Natural killer cell (primary cell): ENCODE data around the gene C1QTNF7. TPM values are rescaled to one million over a fixed set of nuclear protein-coding genes. Genes with fewer than 3 reads are reported as not detected.

Experiments
- ATAC-seq, 3 donors: fragments of 150-1000 bp in 2 of 3; fragments of 200-7000 bp in 1 of 3; cut with Tn5 transposase; 1 replicate in 1 of 3; 2 replicates in 2 of 3; pipeline ENCODE4 v1.10.0; 2021; ENCODE audit warnings: mild to moderate bottlenecking in 2 of 3, moderate library complexity in 2 of 3
- DNase-seq, 2 donors: peaks; one replicate each; pipeline versions ENCODE4 v3.0.0 to v3.0.0-alpha.2; 2013 to 2021; ENCODE audit warnings: mixed read lengths in 1 of 2
- H3K27ac ChIP-seq: one replicate; pipeline ENCODE4 v1.5.1; 2013; ENCODE audit warnings: mild to moderate bottlenecking, low read length
- H3K27me3 ChIP-seq: one replicate; pipeline ENCODE4 v1.6.1; 2013; ENCODE audit warnings: low read length; ENCODE audit not compliant: control insufficient read depth, insufficient read depth
- H3K36me3 ChIP-seq: one replicate; pipeline ENCODE4 v1.6.1; 2013; ENCODE audit warnings: low read length; ENCODE audit not compliant: control insufficient read depth, insufficient read depth
- H3K4me1 ChIP-seq: one replicate; pipeline ENCODE4 v1.6.1; 2013; ENCODE audit warnings: low read length; ENCODE audit not compliant: control insufficient read depth, insufficient read depth
- H3K4me3 ChIP-seq: one replicate; pipeline ENCODE4 v1.5.1; 2013; ENCODE audit warnings: low read length
- H3K9me3 ChIP-seq: one replicate; pipeline ENCODE4 v1.6.1; 2013; ENCODE audit warnings: low read length; ENCODE audit not compliant: control insufficient read depth, insufficient read depth
- H3K27ac Mint-ChIP-seq, 2 donors: one replicate each; pipeline ENCODE4 v1.8.0; 2022; ENCODE audit warnings: mild to moderate bottlenecking in 2 of 2, mixed read lengths in 2 of 2, moderate library complexity in 1 of 2
- H3K27me3 Mint-ChIP-seq, 2 donors: one replicate each; pipeline ENCODE4 v1.8.0; 2022; ENCODE audit warnings: low read depth in 2 of 2, mixed read lengths in 2 of 2
- H3K36me3 Mint-ChIP-seq: one replicate; pipeline ENCODE4 v1.8.0; 2022; ENCODE audit warnings: mixed read lengths
- H3K4me1 Mint-ChIP-seq, 2 donors: one replicate each; pipeline ENCODE4 v1.8.0; 2022; ENCODE audit warnings: mixed read lengths in 2 of 2
- H3K4me3 Mint-ChIP-seq: one replicate; pipeline ENCODE4 v1.8.0; 2022; ENCODE audit warnings: mild to moderate bottlenecking, moderate library complexity, mixed read lengths
- H3K9me3 Mint-ChIP-seq, 2 donors: one replicate each; pipeline ENCODE4 v1.8.0; 2022; ENCODE audit warnings: mixed read lengths in 2 of 2
- WGBS: methylation state at CpG from one replicate; pipeline ENCODE4 v1.1.7; 2013; ENCODE audit warnings: missing lambda C conversion rate; ENCODE audit not compliant: insufficient coverage; 5-methylcytosine and 5-hydroxymethylcytosine counted together
- intact Hi-C: fragments of 100-400 bp; cut with micrococcal nuclease; formaldehyde crosslinking; loops from one replicate; pipeline ENCODE4 v1.14.2; 2022
- total RNA-seq, 4 donors: library from RNA; stranded (reverse); fragments of 120-200 nt in 1 of 4; gene quantifications; one replicate each; pipeline versions ENCODE4 v1.2.3 to v1.2.4, GENCODE V29; 2013 to 2022
- TF ChIP-seq, protein P1 (sequence below): fragments of 200-600 bp; IDR thresholded peaks from one replicate; pipeline ENCODE4 v1.8.0; 2022; ENCODE audit warnings: antibody characterized with exemption

C1QTNF7 gene
- total RNA-seq, 3 donors from 2014 or later (not counting 1 experiment from before 2014, with no cell fraction given), result not detected

- H3K27ac ChIP-seq, result no peak overlapping the region
- no peaks in the 10 kb centered on the region for H3K36me3 Mint-ChIP-seq
- H3K9me3 ChIP-seq, result no peaks in the 10 kb centered on the region
- H3K4me3 ChIP-seq, result no peak overlapping the region
- intact Hi-C loops, result no loop called here
- H3K4me3 Mint-ChIP-seq, result no peak overlapping the region
- TF ChIP-seq, protein P1, sequence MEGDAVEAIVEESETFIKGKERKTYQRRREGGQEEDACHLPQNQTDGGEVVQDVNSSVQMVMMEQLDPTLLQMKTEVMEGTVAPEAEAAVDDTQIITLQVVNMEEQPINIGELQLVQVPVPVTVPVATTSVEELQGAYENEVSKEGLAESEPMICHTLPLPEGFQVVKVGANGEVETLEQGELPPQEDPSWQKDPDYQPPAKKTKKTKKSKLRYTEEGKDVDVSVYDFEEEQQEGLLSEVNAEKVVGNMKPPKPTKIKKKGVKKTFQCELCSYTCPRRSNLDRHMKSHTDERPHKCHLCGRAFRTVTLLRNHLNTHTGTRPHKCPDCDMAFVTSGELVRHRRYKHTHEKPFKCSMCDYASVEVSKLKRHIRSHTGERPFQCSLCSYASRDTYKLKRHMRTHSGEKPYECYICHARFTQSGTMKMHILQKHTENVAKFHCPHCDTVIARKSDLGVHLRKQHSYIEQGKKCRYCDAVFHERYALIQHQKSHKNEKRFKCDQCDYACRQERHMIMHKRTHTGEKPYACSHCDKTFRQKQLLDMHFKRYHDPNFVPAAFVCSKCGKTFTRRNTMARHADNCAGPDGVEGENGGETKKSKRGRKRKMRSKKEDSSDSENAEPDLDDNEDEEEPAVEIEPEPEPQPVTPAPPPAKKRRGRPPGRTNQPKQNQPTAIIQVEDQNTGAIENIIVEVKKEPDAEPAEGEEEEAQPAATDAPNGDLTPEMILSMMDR, result no peak
- 89% methylated on average over 4 of the region's 4 CpGs for WGBS
- H3K27me3 ChIP-seq, result no peaks in the 10 kb centered on the region
- no peaks in the 10 kb centered on the region for H3K4me1 Mint-ChIP-seq
- no peaks in the 10 kb centered on the region for H3K27me3 Mint-ChIP-seq
- DNase-seq (no peak), ATAC-seq (no peak)
- no peaks in the 10 kb centered on the region for H3K36me3 ChIP-seq
- no peaks in the 10 kb centered on the region for H3K9me3 Mint-ChIP-seq
- no peaks in the 10 kb centered on the region for H3K4me1 ChIP-seq
- no peak overlapping the region for H3K27ac Mint-ChIP-seq
These were observed 24.3 kb downstream of the C1QTNF7 start for GRCh38 chr4:15451866-15452765.

GRCh38 chr4:15455290-15455689 is 27.5 kb downstream of the C1QTNF7 start:
- Mint-ChIP-seq H3K36me3 (no peaks in the 10 kb centered on the region), H3K4me3 (no peak overlapping the region), H3K27me3 (peaks cover 5 to 7% of the 10 kb centered on the region in 2 donors), H3K9me3 (no peaks in the 10 kb centered on the region), H3K27ac (no peak overlapping the region), H3K4me1 (peaks cover 0 to 4% of the 10 kb centered on the region in 2 donors)
- ATAC-seq, result no peak
- TF ChIP-seq, protein P1, result no peak
- intact Hi-C loops, result loop anchor here (5.0 kb wide), 1 partner anchor 1803 kb away; no protein-coding TSS in a partner anchor
- DNase-seq, result no peak
- Histone ChIP-seq H3K4me3 (no peak overlapping the region), H3K4me1 (no peaks in the 10 kb centered on the region), H3K9me3 (no peaks in the 10 kb centered on the region), H3K36me3 (no peaks in the 10 kb centered on the region), H3K27me3 (no peaks in the 10 kb centered on the region), H3K27ac (no peak overlapping the region)
- 94% methylated on average over 3 of the region's 3 CpGs for WGBS

DNA sequence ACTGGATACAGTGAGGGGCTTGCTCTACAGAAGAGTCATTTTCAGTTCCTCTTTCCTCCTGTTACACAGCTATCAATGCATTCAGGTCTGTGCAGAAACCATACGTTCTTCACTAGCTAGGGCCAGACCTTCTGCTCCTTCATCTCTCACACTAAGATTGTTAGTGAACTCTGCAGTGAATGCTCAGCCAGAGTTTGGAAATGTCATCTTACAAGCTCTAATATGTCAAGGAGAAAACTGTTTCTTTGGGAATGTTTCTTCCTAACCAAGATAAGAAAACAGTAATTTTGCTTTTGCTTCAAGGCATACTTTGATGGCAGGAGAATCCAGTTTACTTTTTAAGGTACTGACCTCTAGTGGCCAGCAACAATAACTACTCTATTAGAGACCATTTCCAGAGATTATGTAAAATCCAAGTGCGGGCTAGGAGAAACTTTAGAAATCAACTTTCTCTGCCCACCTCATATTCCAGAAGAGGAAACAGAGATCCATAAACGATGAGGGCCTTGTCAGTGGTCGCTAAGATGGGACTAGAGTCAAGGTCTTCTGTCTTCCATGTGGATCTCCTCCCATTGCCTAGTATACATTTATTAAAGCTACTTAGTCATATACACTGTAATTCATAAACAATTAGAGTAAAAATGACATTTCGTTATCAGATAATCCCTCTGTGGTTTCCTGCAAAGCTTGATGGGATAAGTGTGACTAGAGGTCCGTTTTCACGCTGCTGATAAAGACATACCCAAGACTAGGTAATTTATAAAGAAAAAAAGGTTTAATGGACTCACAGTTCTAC is 29.8 kb downstream of the C1QTNF7 start:
- TF ChIP-seq, protein P1, result peak; percentile 79
- Mint-ChIP-seq H3K27me3 (peaks cover 5 to 12% of the 10 kb centered on the region in 2 donors), H3K36me3 (no peaks in the 10 kb centered on the region), H3K4me1 (peaks cover 0 to 4% of the 10 kb centered on the region in 2 donors), H3K27ac (no peak overlapping the region), H3K9me3 (no peaks in the 10 kb centered on the region), H3K4me3 (no peak overlapping the region)
- Histone ChIP-seq H3K9me3 (no peaks in the 10 kb centered on the region), H3K27me3 (no peaks in the 10 kb centered on the region), H3K4me1 (no peaks in the 10 kb centered on the region), H3K27ac (no peak overlapping the region), H3K36me3 (no peaks in the 10 kb centered on the region), H3K4me3 (no peak overlapping the region)
- intact Hi-C loops, result loop anchor here (1.0 to 5.0 kb wide), 2 partner anchors 226 to 1805 kb away; no protein-coding TSS in a partner anchor
- DNase-seq (peak in 1 of 2 donors; percentile 66), ATAC-seq (peak; percentile 64 to 81 (median 69))
- WGBS, result 31% methylated on average over 7 of the region's 7 CpGs
